Chondrocyte (in vitro differentiated cells): ENCODE data around the gene MRPL19. TPM values are rescaled to one million over a fixed set of nuclear protein-coding genes. Genes with fewer than 3 reads are reported as not detected.

ENCODE experiments used
- DNase-seq: peaks from one replicate; pipeline ENCODE4 v3.0.0; 2021; ENCODE audit warnings: mixed read lengths, low spot score
- H3K27ac Mint-ChIP-seq: one replicate; pipeline ENCODE4 v1.8.0; 2021; ENCODE audit warnings: mild to moderate bottlenecking, moderate library complexity, mixed read lengths; ENCODE audit not compliant: unreplicated experiment
- H3K27me3 Mint-ChIP-seq: 2 replicates; pipeline ENCODE4 v1.8.0; 2021; ENCODE audit warnings: low read depth, mixed read lengths
- H3K36me3 Mint-ChIP-seq: 2 replicates; pipeline ENCODE4 v1.8.0; 2021; ENCODE audit warnings: low read depth, mixed read lengths
- H3K4me1 Mint-ChIP-seq: 2 replicates; pipeline ENCODE4 v1.8.0; 2021; ENCODE audit warnings: low read depth, mild to moderate bottlenecking, mixed read lengths
- H3K4me3 Mint-ChIP-seq: one replicate; pipeline ENCODE4 v1.8.0; 2021; ENCODE audit warnings: mild to moderate bottlenecking, moderate library complexity, mixed read lengths; ENCODE audit not compliant: unreplicated experiment
- H3K9me3 Mint-ChIP-seq: 2 replicates; pipeline ENCODE4 v1.8.0; 2021; ENCODE audit warnings: low read depth, mixed read lengths
- CTCF ChIP-seq: fragments of 200-600 bp; sonication (generic); IDR thresholded peaks from 2 replicates; pipeline ENCODE4 v1.5.0; 2021; ENCODE audit warnings: antibody characterized with exemption, mild to moderate bottlenecking, moderate library complexity
- total RNA-seq: library from RNA; stranded (reverse); gene quantifications from 3 replicates; pipeline ENCODE4 v1.2.1, GENCODE V29; 2021

Gene MRPL19
- total RNA-seq, 1 donor from 2014 or later: 43.5 TPM

DNA sequence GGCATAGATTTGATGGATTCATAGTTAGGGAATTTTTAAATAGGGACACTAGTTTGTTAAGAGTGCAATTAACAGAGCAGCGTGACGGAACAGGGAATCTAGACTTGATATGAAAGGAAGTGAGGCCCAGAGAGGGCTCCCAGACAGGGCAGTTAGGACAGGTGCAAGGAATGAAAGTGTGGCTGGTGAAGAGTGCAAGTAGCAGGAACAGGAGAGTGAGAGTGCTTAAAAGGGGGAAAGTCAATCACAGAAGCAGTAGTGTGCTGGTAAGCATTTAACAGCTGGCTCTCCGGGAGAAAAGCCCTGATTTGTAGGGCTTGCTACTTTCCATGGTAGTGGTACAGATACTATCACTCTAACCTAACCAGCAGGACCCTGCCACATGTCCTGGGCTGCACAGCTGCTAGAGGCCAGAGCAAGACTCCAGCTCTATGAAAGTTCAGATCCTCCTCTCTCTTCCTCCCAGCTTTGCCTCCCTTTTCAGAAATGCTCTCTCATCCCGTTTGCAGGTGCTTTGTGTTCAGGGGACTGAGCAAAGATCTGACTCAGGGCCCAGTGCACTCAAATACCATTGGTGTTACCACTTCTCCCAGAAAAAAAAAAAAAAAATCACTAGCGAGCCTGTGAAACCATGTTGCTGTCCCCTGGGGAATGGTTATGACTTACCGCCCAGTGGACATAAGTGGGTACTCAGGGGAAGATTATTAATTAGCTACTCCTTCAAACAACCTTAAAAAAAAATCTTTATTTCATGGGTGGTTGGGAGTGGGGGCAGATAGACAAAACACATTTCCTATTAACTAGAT lies 82.2 kb downstream of the MRPL19 start:
- H3K27ac Mint-ChIP-seq: no peak overlapping the region
- peaks cover 54% of the 10 kb centered on the region for H3K27me3 Mint-ChIP-seq
- no peaks in the 10 kb centered on the region for H3K36me3 Mint-ChIP-seq

DNA sequence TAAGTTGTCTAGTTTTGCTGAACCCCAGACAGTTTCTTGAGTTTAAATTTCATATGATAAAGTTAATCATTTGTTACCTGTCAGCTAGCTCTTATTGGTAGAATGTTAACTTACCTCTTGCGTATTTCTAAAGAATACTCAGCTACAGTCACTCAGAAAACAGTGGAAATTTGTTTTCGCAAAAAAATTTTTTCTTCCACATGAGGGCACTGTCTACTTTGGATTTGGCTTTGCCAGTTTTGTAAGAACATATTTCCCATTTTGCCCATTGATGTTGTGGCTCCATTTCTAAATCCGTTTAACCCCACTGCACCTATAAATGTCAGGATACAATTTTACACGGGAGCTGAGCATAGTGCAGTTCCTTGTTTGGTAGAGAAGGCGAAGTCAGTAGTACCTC lies 83.3 kb downstream of the MRPL19 start:
- Mint-ChIP-seq H3K27me3 (peaks cover 58% of the 10 kb centered on the region), H3K4me3 (no peak overlapping the region), H3K4me1 (no peaks in the 10 kb centered on the region), H3K36me3 (no peaks in the 10 kb centered on the region), H3K9me3 (no peaks in the 10 kb centered on the region), H3K27ac (no peak overlapping the region)
- DNase-seq: no peak
- TF ChIP-seq CTCF: peak; percentile 70

More for the DNA sequence above, 82.2 kb downstream of the MRPL19 start:
- Mint-ChIP-seq H3K9me3 (no peaks in the 10 kb centered on the region), H3K4me1 (no peaks in the 10 kb centered on the region), H3K4me3 (no peak overlapping the region)
- TF ChIP-seq CTCF: no peak
- no peak for DNase-seq

DNA sequence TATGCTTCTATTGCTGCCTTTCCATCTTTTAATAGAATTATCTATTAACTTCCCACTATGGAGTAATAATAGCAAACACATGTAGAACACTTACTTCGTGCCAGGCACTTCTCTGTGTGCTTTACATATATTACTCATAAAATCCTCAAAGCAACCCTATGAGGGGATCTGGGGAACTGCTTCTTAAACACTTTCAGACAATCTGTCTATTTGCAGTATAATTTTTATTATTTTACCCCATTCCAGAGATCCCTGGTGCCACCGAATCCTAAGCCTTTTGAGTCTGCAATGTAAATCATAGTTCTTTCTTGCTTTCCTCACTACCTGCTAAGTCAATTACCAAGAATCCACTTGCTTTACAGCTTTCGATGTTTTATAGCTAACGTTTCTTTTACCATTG lies 89.7 kb downstream of the MRPL19 start:
- Mint-ChIP-seq H3K27ac (no peak overlapping the region), H3K4me1 (no peaks in the 10 kb centered on the region), H3K9me3 (no peaks in the 10 kb centered on the region), H3K4me3 (no peak overlapping the region), H3K27me3 (peaks cover 53% of the 10 kb centered on the region), H3K36me3 (no peaks in the 10 kb centered on the region)
- no peak for DNase-seq
- no peak for TF ChIP-seq CTCF

DNA sequence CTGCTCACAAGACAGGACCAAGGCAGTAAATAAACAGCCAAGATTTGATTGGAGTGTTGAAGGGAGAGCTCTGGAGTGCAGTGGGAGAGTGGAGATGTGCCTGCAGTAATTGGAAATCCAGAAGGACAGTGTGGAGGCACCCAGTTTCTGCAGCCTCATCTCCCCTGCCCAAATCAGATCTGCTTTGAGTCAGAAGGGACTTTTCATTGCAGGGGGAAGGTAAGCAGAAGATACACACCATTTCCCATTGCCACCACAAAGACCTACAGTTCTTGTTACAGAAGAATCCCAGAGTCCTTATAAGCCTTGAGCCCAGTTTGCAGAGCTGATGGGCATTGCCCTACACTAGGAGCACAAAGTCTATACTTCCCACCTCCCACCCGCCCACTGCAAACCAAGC lies 91.4 kb downstream of the MRPL19 start:
- H3K4me1 Mint-ChIP-seq: no peaks in the 10 kb centered on the region
- TF ChIP-seq CTCF: no peak
- no peak overlapping the region for H3K27ac Mint-ChIP-seq
- H3K9me3 Mint-ChIP-seq: peaks cover 2% of the 10 kb centered on the region
- H3K36me3 Mint-ChIP-seq: no peaks in the 10 kb centered on the region
- H3K4me3 Mint-ChIP-seq: no peak overlapping the region
- H3K27me3 Mint-ChIP-seq: peaks cover 43% of the 10 kb centered on the region
- DNase-seq: no peak

Other genes starting within 250 kb of the MRPL19 start
- gene EVA1A, start 85.8 kb upstream of the MRPL19 start, total RNA-seq: 19.8 to 27.3 TPM (median 20.9 TPM) in 3 replicates
- gene GCFC2, start 64.1 kb downstream of the MRPL19 start, total RNA-seq: 9.2 to 15.0 TPM (median 10.7 TPM) in 3 replicates